ENCODE measurements around the gene EMX2. TPM values are rescaled to one million over a fixed set of nuclear protein-coding genes. Genes with fewer than 3 reads are reported as not detected.

The EMX2 gene
- total RNA-seq, 4 donors from 2014 or later: 2.0 to 9.7 (median 2.5) TPM

- TF ChIP-seq POLR2A (IDR thresholded peaks at IDR 0.05) (no peak), POLR2AphosphoS5 (IDR thresholded peaks at IDR 0.05) (no peak), EP300 (IDR thresholded peaks at IDR 0.05) (no peak)
- TF ChIP-seq, protein P1, sequence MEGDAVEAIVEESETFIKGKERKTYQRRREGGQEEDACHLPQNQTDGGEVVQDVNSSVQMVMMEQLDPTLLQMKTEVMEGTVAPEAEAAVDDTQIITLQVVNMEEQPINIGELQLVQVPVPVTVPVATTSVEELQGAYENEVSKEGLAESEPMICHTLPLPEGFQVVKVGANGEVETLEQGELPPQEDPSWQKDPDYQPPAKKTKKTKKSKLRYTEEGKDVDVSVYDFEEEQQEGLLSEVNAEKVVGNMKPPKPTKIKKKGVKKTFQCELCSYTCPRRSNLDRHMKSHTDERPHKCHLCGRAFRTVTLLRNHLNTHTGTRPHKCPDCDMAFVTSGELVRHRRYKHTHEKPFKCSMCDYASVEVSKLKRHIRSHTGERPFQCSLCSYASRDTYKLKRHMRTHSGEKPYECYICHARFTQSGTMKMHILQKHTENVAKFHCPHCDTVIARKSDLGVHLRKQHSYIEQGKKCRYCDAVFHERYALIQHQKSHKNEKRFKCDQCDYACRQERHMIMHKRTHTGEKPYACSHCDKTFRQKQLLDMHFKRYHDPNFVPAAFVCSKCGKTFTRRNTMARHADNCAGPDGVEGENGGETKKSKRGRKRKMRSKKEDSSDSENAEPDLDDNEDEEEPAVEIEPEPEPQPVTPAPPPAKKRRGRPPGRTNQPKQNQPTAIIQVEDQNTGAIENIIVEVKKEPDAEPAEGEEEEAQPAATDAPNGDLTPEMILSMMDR (IDR thresholded peaks at IDR 0.05): no peak
- Histone ChIP-seq H3K4me1 (no peaks in the 10 kb centered on the region), H3K4me3 (no peak overlapping the region), H3K9me3 (no peaks in the 10 kb centered on the region), H3K36me3 (no peaks in the 10 kb centered on the region), H3K27me3 (no peaks in the 10 kb centered on the region), H3K27ac (no peak overlapping the region)
- DNase-seq (ENCODE audit: low spot score in 2 of 2): no peak
Measured at GRCh38 chr10:117597216-117597615, 54.7 kb downstream of the EMX2 start.

Other genes starting within 250 kb of the EMX2 start
- 10 to 100 TPM; 23.7 to 46.2 (median 36.4) TPM for gene PDZD8, start 167.3 kb upstream of the EMX2 start, total RNA-seq